UCSD-AML1 (cell line): ENCODE measurements around the gene ADGRG6.
"Not testable (repeated sequence)": the region's sequence is repeated elsewhere in the genome, so short reads cannot be mapped to it uniquely, and the experiment has no call there.

Experiments
- DNase-seq: peaks from one replicate; lab custom pipeline; 2025; ENCODE audit not compliant: unreplicated experiment; lab: John Stamatoyannopoulos, UW

The ADGRG6 gene

GRCh38 chr6:142343938-142344337 lies 42.1 kb downstream of the ADGRG6 start:
- DNase-seq = no peak

- DNase-seq = no peak
Observed at GRCh38 chr6:142345261-142345660, 43.5 kb downstream of the ADGRG6 start.

- not testable (repeated sequence) for DNase-seq
Observed at GRCh38 chr6:142346166-142346565, 44.4 kb downstream of the ADGRG6 start.

GRCh38 chr6:142349215-142349823 lies 47.5 kb downstream of the ADGRG6 start:
- no peak for DNase-seq

- no peak for DNase-seq
Observed at GRCh38 chr6:142350309-142350708, 48.5 kb downstream of the ADGRG6 start.

GRCh38 chr6:142353690-142354089 lies 51.9 kb downstream of the ADGRG6 start:
- no peak for DNase-seq

- no peak for DNase-seq
Observed at GRCh38 chr6:142354650-142355049, 52.8 kb downstream of the ADGRG6 start.

- DNase-seq = no peak
Observed at GRCh38 chr6:142355520-142356174, 53.8 kb downstream of the ADGRG6 start.

GRCh38 chr6:142356201-142356883 lies 54.5 kb downstream of the ADGRG6 start:
- no peak for DNase-seq

- no peak for DNase-seq
Observed at GRCh38 chr6:142356884-142357225, 55.0 kb downstream of the ADGRG6 start.

GRCh38 chr6:142357879-142358278 lies 56.1 kb downstream of the ADGRG6 start:
- DNase-seq = no peak

GRCh38 chr6:142359271-142359960 lies 57.6 kb downstream of the ADGRG6 start:
- no peak for DNase-seq

- DNase-seq = no peak
Observed at GRCh38 chr6:142361345-142361744, 59.5 kb downstream of the ADGRG6 start.

GRCh38 chr6:142361779-142362750 lies 60.3 kb downstream of the ADGRG6 start:
- DNase-seq = no peak

GRCh38 chr6:142367061-142367460 lies 65.3 kb downstream of the ADGRG6 start:
- DNase-seq = no peak

- peak; percentile 4 for DNase-seq
Observed at GRCh38 chr6:142367501-142368018, 65.8 kb downstream of the ADGRG6 start.

- DNase-seq = no peak
Observed at GRCh38 chr6:142369266-142369665, 67.5 kb downstream of the ADGRG6 start.

GRCh38 chr6:142372348-142372747 lies 70.5 kb downstream of the ADGRG6 start:
- DNase-seq = peak; percentile 4

GRCh38 chr6:142373268-142374090 lies 71.7 kb downstream of the ADGRG6 start:
- DNase-seq = no peak
